Measurements from ENCODE around the gene MBP. TPM values are rescaled to one million over a fixed set of nuclear protein-coding genes. Genes with fewer than 3 reads are reported as not detected.
A peak's percentile ranks its signal among the peaks of the same experiment; 100 is the strongest.

MBP gene
- total RNA-seq, 1 experiment from 2014 or later, result 88.8 TPM

DNA sequence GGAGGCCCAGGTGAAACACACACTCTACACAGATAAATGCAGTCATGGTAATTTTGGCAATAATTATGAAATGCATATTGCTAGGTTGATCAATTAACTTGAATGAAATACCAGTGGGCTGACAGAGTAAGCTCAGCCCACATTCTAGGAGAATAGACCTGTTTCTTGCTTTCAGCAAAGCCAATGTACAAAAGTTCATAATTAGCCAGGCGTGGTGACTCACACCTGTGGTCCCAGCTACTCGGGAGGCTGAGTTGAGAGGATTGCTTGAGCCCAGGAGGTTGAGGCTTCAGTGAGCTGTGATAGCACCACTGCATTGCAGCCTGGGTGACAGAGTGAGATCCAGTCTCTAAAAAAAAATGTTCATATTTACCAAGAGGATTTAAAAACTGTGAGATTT lies 15.7 kb upstream of the MBP start:
- intact Hi-C loops (cut with micrococcal nuclease; ENCODE audit: unreplicated experiment), result no loop called here

DNA sequence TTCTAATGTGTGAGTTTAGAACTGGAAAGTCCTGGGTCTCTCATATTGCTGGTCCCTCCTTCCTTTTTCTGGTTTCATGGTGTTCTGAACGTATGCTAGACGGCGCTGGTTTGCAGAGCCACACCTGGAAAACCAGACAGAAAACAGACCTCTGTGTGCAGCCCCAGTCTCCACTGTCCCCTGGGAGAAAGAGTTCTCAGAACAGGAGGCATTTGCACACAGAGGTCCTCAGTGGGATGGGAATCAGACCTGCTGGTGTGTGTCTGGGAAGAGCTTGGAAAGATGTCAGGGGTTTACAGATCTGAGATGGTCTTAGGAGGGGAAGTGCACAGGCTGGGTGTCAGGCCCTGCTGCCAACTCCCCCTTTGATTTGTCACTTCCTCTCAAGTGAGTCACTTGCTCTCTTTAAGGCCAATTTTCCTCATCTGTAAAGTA lies 14.9 kb upstream of the MBP start:
- intact Hi-C loops (cut with micrococcal nuclease; ENCODE audit: unreplicated experiment) (no loop called here), in situ Hi-C loops (cut with HindIII; ENCODE audit: low pct_unique_long_range_greater_than_20kb, low sequenced_read_pairs) (no loop called here)
- no TSS peak for BruUV-seq (replicated peaks)
- H3K4me3 ChIP-seq (ENCODE audit: low read depth in 2 of 2, low read length in 2 of 2), result no peak overlapping the region
- no peak for TF ChIP-seq POLR2AphosphoS5 (IDR thresholded peaks at IDR 0.05; ENCODE audit: low read depth, low read length)
- H3K36me3 ChIP-seq (ENCODE audit: control insufficient read depth, insufficient read depth, low read length), result no peaks in the 10 kb centered on the region
- ChIA-PET CTCF (no interaction called here), POLR2A (no interaction called here)
- H3K4me1 ChIP-seq (ENCODE audit: control insufficient read depth, insufficient read depth, low read length), result no peaks in the 10 kb centered on the region
- no peak overlapping the region for H3K27ac ChIP-seq (ENCODE audit: low read length)
- ATAC-seq, result 0 out of 2 replicates have a peak, but pooled peaks have one; percentile 27
- H3K27me3 ChIP-seq (ENCODE audit: control insufficient read depth, insufficient read depth, low read length), result no peaks in the 10 kb centered on the region
- no peak for DNase-seq (ENCODE audit: low read depth, low spot score)
- H3K9me3 ChIP-seq (ENCODE audit: control insufficient read depth, insufficient read depth, low read depth, low read length), result no peaks in the 10 kb centered on the region; the same call in 1 of the 2 replicates

More for the DNA sequence above, 15.7 kb upstream of the MBP start:
- DNase-seq (ENCODE audit: low read depth, low spot score) (no peak), ATAC-seq (no peak)
- in situ Hi-C loops (cut with HindIII; ENCODE audit: low pct_unique_long_range_greater_than_20kb, low sequenced_read_pairs), result no loop called here
- no peak for TF ChIP-seq SIN3A (IDR thresholded peaks at IDR 0.05; ENCODE audit: borderline replicate concordance, insufficient read depth, low read depth, low read length)
- TF ChIP-seq, protein P1, sequence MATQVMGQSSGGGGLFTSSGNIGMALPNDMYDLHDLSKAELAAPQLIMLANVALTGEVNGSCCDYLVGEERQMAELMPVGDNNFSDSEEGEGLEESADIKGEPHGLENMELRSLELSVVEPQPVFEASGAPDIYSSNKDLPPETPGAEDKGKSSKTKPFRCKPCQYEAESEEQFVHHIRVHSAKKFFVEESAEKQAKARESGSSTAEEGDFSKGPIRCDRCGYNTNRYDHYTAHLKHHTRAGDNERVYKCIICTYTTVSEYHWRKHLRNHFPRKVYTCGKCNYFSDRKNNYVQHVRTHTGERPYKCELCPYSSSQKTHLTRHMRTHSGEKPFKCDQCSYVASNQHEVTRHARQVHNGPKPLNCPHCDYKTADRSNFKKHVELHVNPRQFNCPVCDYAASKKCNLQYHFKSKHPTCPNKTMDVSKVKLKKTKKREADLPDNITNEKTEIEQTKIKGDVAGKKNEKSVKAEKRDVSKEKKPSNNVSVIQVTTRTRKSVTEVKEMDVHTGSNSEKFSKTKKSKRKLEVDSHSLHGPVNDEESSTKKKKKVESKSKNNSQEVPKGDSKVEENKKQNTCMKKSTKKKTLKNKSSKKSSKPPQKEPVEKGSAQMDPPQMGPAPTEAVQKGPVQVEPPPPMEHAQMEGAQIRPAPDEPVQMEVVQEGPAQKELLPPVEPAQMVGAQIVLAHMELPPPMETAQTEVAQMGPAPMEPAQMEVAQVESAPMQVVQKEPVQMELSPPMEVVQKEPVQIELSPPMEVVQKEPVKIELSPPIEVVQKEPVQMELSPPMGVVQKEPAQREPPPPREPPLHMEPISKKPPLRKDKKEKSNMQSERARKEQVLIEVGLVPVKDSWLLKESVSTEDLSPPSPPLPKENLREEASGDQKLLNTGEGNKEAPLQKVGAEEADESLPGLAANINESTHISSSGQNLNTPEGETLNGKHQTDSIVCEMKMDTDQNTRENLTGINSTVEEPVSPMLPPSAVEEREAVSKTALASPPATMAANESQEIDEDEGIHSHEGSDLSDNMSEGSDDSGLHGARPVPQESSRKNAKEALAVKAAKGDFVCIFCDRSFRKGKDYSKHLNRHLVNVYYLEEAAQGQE (IDR thresholded peaks at IDR 0.05; ENCODE audit: insufficient read depth in 1 of 2, low read depth in 2 of 2, low read length in 1 of 2), result no peak
- TF ChIP-seq TCF7L2 (IDR thresholded peaks at IDR 0.05; ENCODE audit: low read depth, low read length), result no peak
- TF ChIP-seq POLR2AphosphoS5 (IDR thresholded peaks at IDR 0.05; ENCODE audit: low read depth, low read length), result no peak
- TF ChIP-seq, protein P2, sequence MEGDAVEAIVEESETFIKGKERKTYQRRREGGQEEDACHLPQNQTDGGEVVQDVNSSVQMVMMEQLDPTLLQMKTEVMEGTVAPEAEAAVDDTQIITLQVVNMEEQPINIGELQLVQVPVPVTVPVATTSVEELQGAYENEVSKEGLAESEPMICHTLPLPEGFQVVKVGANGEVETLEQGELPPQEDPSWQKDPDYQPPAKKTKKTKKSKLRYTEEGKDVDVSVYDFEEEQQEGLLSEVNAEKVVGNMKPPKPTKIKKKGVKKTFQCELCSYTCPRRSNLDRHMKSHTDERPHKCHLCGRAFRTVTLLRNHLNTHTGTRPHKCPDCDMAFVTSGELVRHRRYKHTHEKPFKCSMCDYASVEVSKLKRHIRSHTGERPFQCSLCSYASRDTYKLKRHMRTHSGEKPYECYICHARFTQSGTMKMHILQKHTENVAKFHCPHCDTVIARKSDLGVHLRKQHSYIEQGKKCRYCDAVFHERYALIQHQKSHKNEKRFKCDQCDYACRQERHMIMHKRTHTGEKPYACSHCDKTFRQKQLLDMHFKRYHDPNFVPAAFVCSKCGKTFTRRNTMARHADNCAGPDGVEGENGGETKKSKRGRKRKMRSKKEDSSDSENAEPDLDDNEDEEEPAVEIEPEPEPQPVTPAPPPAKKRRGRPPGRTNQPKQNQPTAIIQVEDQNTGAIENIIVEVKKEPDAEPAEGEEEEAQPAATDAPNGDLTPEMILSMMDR (IDR thresholded peaks at IDR 0.05), result no peak
- no peaks in the 10 kb centered on the region for H3K27me3 ChIP-seq (ENCODE audit: control insufficient read depth, insufficient read depth, low read length)
- no peaks in the 10 kb centered on the region for H3K4me1 ChIP-seq (ENCODE audit: control insufficient read depth, insufficient read depth, low read length)
- ChIA-PET POLR2A (no interaction called here), CTCF (no interaction called here)
- no peaks in the 10 kb centered on the region for H3K9me3 ChIP-seq (ENCODE audit: control insufficient read depth, insufficient read depth, low read depth, low read length)
- no peak overlapping the region for H3K27ac ChIP-seq (ENCODE audit: low read length)
- BruUV-seq (replicated peaks), result no TSS peak
- no peak overlapping the region for H3K4me3 ChIP-seq (ENCODE audit: low read depth in 2 of 2, low read length in 2 of 2)
- no peaks in the 10 kb centered on the region for H3K36me3 ChIP-seq (ENCODE audit: control insufficient read depth, insufficient read depth, low read length)

DNA sequence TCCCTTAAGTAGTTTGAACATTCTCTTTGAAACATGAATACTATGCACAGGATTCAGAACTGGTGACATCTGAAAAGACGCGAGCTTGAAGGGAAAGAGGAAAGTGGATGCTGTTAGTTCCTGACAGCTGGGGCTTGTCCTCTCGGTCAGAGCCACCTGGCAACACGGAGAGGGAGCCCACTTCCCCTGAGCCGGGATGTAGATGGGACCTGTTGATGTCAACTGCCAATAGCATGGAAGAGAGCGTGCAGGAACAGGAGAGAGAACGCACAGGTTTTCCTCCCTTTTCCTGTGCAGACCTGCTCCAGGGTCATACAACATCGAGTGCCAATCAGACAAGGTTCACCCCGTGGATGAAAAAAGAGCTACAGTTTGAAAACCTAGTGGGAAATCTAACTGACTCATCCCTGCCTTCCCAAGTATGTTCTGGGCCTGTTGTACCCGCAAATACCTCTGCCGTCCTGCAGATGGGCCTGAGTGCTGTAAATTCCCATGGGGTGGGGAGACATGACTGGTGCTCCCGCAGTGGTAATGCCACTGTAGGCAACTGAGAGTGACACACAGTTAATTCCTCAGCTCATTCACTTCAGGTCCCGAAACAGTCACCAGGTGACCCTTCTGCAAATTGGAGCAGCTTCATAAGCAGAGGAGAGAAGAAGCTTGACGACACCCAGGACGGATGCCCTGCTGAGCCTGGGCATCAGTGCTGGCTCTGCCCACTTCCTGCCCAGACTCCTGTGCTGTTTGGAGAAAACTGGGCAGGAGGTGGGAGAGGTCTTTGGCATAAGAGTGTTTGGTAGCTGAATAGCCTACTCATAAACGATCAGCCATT lies 13.9 kb upstream of the MBP start:
- DNase-seq (ENCODE audit: low read depth, low spot score) (no peak), ATAC-seq (no peak)
- TF ChIP-seq SIN3A (IDR thresholded peaks at IDR 0.05; ENCODE audit: borderline replicate concordance, insufficient read depth, low read depth, low read length) (no peak), POLR2AphosphoS5 (IDR thresholded peaks at IDR 0.05; ENCODE audit: low read depth, low read length) (no peak), TCF7L2 (IDR thresholded peaks at IDR 0.05; ENCODE audit: low read depth, low read length) (no peak)
- TF ChIP-seq, protein P1 (IDR thresholded peaks at IDR 0.05; ENCODE audit: insufficient read depth in 1 of 2, low read depth in 2 of 2, low read length in 1 of 2), result no peak
- TF ChIP-seq, protein P2 (IDR thresholded peaks at IDR 0.05), result no peak
- H3K4me1 ChIP-seq (ENCODE audit: control insufficient read depth, insufficient read depth, low read length), result no peaks in the 10 kb centered on the region
- H3K4me3 ChIP-seq (ENCODE audit: low read depth in 2 of 2, low read length in 2 of 2), result no peak overlapping the region
- H3K27ac ChIP-seq (ENCODE audit: low read length), result no peak overlapping the region
- CTCF ChIA-PET, result no interaction called here
- BruUV-seq (replicated peaks), result no TSS peak
- no peaks in the 10 kb centered on the region; the same call in 1 of the 2 replicates for H3K9me3 ChIP-seq (ENCODE audit: control insufficient read depth, insufficient read depth, low read depth, low read length)
- no peaks in the 10 kb centered on the region for H3K27me3 ChIP-seq (ENCODE audit: control insufficient read depth, insufficient read depth, low read length)
- intact Hi-C loops (cut with micrococcal nuclease; ENCODE audit: unreplicated experiment), result no loop called here
- POLR2A ChIA-PET, result no interaction called here
- in situ Hi-C loops (cut with HindIII; ENCODE audit: low pct_unique_long_range_greater_than_20kb, low sequenced_read_pairs), result no loop called here
- H3K36me3 ChIP-seq (ENCODE audit: control insufficient read depth, insufficient read depth, low read length), result no peaks in the 10 kb centered on the region
